Large intestine (tissue), 3 donors: ENCODE results near the gene KIR2DL3. TPM values are rescaled to one million over a fixed set of nuclear protein-coding genes. Genes with fewer than 3 reads are reported as not detected.
"Not testable (repeated sequence)": the region's sequence is repeated elsewhere in the genome, so short reads cannot be mapped to it uniquely, and the experiment has no call there.

ENCODE experiments used
- DNase-seq, 2 donors: peaks; one replicate each; pipeline versions ENCODE4 v3.0.0 to v3.0.0-alpha.2; 2013
- H3K27ac ChIP-seq: one replicate; pipeline ENCODE4 v1.5.1; 2013; ENCODE audit warnings: low read length
- H3K27me3 ChIP-seq: 2 replicates; pipeline ENCODE4 v1.6.1; 2013; ENCODE audit warnings: low read length; ENCODE audit not compliant: control insufficient read depth, insufficient read depth
- H3K36me3 ChIP-seq: 2 replicates; pipeline ENCODE4 v1.6.1; 2013; ENCODE audit warnings: low read length; ENCODE audit not compliant: control insufficient read depth, insufficient read depth
- H3K4me1 ChIP-seq: one replicate; pipeline ENCODE4 v1.6.1; 2013; ENCODE audit warnings: low read length; ENCODE audit not compliant: control insufficient read depth, insufficient read depth
- H3K4me3 ChIP-seq: one replicate; pipeline ENCODE4 v1.5.1; 2013; ENCODE audit warnings: low read length
- H3K9me3 ChIP-seq: one replicate; pipeline ENCODE4 v1.6.1; 2013; ENCODE audit warnings: mild to moderate bottlenecking, low read depth, low read length, moderate library complexity; ENCODE audit not compliant: control insufficient read depth
- WGBS: methylation state at CpG from one replicate; pipeline ENCODE4 v1.1.5; 2013; ENCODE audit warnings: low lambda C conversion rate; ENCODE audit not compliant: insufficient coverage; 5-methylcytosine and 5-hydroxymethylcytosine counted together
- polyA plus RNA-seq: library from polyadenylated mRNA; unstranded; fragments of 120-200 nt; gene quantifications from one replicate; pipeline ENCODE4 v1.2.1, GENCODE V29; 2013

KIR2DL3 gene
- polyA plus RNA-seq, 1 donor = 0.27 TPM

GRCh38 chr19:54709212-54709948 lies 28.9 kb upstream of the KIR2DL3 start:
- 80% methylated on average over 1 of the region's 18 CpGs for WGBS
- no peak overlapping the region for H3K27ac ChIP-seq
- H3K4me3 ChIP-seq = no peak overlapping the region
- no peaks in the 10 kb centered on the region for H3K27me3 ChIP-seq
- H3K4me1 ChIP-seq = no peaks in the 10 kb centered on the region
- H3K9me3 ChIP-seq = no peaks in the 10 kb centered on the region
- no peaks in the 10 kb centered on the region for H3K36me3 ChIP-seq
- DNase-seq = no peak

GRCh38 chr19:54709956-54710355 lies 28.4 kb upstream of the KIR2DL3 start:
- no CpG with 5 or more reads among the region's 13 CpGs for WGBS
- H3K9me3 ChIP-seq, H3K27me3 ChIP-seq, H3K27ac ChIP-seq, DNase-seq, H3K4me3 ChIP-seq, H3K36me3 ChIP-seq, H3K4me1 ChIP-seq: not testable (repeated sequence)

GRCh38 chr19:54724142-54724541 lies 14.2 kb upstream of the KIR2DL3 start, which contains the start of gene KIR3DL3:
KIR3DL3 (plus strand) TSS chr19:54724442; CDS start chr19:54724497, 55 bp downstream.
- DNase-seq = no peak
- no CpG with 5 or more reads among the region's 9 CpGs for WGBS
- no peaks in the 10 kb centered on the region for H3K27me3 ChIP-seq
- no peaks in the 10 kb centered on the region for H3K9me3 ChIP-seq
- no peak within 1 kb of the TSS for H3K27ac ChIP-seq
- H3K4me1 ChIP-seq = no peaks in the 10 kb centered on the region
- H3K4me3 ChIP-seq = no peak within 1 kb of the TSS
- no peaks in the 10 kb centered on the region for H3K36me3 ChIP-seq

- Histone ChIP-seq H3K4me3 (no peak overlapping the region), H3K4me1 (no peaks in the 10 kb centered on the region), H3K27me3 (no peaks in the 10 kb centered on the region), H3K9me3 (no peaks in the 10 kb centered on the region), H3K27ac (no peak overlapping the region), H3K36me3 (no peaks in the 10 kb centered on the region)
- DNase-seq = no peak
- no CpG with 5 or more reads among the region's 3 CpGs for WGBS
Observed at GRCh38 chr19:54724644-54725043, 13.7 kb upstream of the KIR2DL3 start.

GRCh38 chr19:54725321-54725720 lies 13.0 kb upstream of the KIR2DL3 start:
- Histone ChIP-seq H3K4me3 (no peak overlapping the region), H3K9me3 (no peaks in the 10 kb centered on the region), H3K4me1 (no peaks in the 10 kb centered on the region), H3K36me3 (no peaks in the 10 kb centered on the region), H3K27ac (no peak overlapping the region), H3K27me3 (no peaks in the 10 kb centered on the region)
- no peak for DNase-seq
- no CpG with 5 or more reads among the region's 7 CpGs for WGBS

GRCh38 chr19:54727562-54727961 lies 10.8 kb upstream of the KIR2DL3 start:
- H3K4me1 ChIP-seq = no peaks in the 10 kb centered on the region
- no peaks in the 10 kb centered on the region for H3K9me3 ChIP-seq
- H3K36me3 ChIP-seq = no peaks in the 10 kb centered on the region
- no peak overlapping the region for H3K4me3 ChIP-seq
- no peaks in the 10 kb centered on the region for H3K27me3 ChIP-seq
- no peak overlapping the region for H3K27ac ChIP-seq
- DNase-seq = no peak
- WGBS = no CpG with 5 or more reads among the region's 10 CpGs

GRCh38 chr19:54728167-54728566 lies 10.1 kb upstream of the KIR2DL3 start:
- DNase-seq = no peak
- no peaks in the 10 kb centered on the region for H3K9me3 ChIP-seq
- no peak overlapping the region for H3K27ac ChIP-seq
- H3K27me3 ChIP-seq = no peaks in the 10 kb centered on the region
- H3K36me3 ChIP-seq = no peaks in the 10 kb centered on the region
- H3K4me3 ChIP-seq = no peak overlapping the region
- WGBS = no CpG with 5 or more reads among the region's 3 CpGs
- H3K4me1 ChIP-seq = no peaks in the 10 kb centered on the region

- H3K4me1 ChIP-seq = no peaks in the 10 kb centered on the region
- WGBS = no CpG with 5 or more reads among the region's 15 CpGs
- H3K27me3 ChIP-seq = no peaks in the 10 kb centered on the region
- H3K9me3 ChIP-seq = no peaks in the 10 kb centered on the region
- H3K36me3 ChIP-seq = no peaks in the 10 kb centered on the region
- no peak overlapping the region for H3K4me3 ChIP-seq
- H3K27ac ChIP-seq = no peak overlapping the region
- DNase-seq = no peak
Observed at GRCh38 chr19:54729416-54730188, 8.7 kb upstream of the KIR2DL3 start.

GRCh38 chr19:54731191-54731590 lies 7.1 kb upstream of the KIR2DL3 start:
- Histone ChIP-seq H3K27me3 (no peaks in the 10 kb centered on the region), H3K9me3 (no peaks in the 10 kb centered on the region), H3K4me3 (no peak overlapping the region), H3K27ac (no peak overlapping the region), H3K36me3 (no peaks in the 10 kb centered on the region), H3K4me1 (no peaks in the 10 kb centered on the region)
- DNase-seq = no peak
- WGBS = 60% methylated on average over 2 of the region's 8 CpGs

GRCh38 chr19:54738715-54739114 lies 402 bp downstream of the KIR2DL3 start:
- WGBS = 60% methylated on average over 1 of the region's 1 CpG
- no peaks in the 10 kb centered on the region for H3K9me3 ChIP-seq
- H3K36me3 ChIP-seq = no peaks in the 10 kb centered on the region
- no peak overlapping the region for H3K4me3 ChIP-seq
- no peaks in the 10 kb centered on the region for H3K27me3 ChIP-seq
- H3K27ac ChIP-seq = no peak overlapping the region
- no peak for DNase-seq
- H3K4me1 ChIP-seq = no peaks in the 10 kb centered on the region
